NCI-H2029 treated with DMSO at 0.1 percent for 48 hours (cell line): ENCODE results near the gene TM9SF2.

Experiments
- DNase-seq: peaks from one replicate; lab custom pipeline; 2025; lab: John Stamatoyannopoulos, UW

TM9SF2 gene

DNA sequence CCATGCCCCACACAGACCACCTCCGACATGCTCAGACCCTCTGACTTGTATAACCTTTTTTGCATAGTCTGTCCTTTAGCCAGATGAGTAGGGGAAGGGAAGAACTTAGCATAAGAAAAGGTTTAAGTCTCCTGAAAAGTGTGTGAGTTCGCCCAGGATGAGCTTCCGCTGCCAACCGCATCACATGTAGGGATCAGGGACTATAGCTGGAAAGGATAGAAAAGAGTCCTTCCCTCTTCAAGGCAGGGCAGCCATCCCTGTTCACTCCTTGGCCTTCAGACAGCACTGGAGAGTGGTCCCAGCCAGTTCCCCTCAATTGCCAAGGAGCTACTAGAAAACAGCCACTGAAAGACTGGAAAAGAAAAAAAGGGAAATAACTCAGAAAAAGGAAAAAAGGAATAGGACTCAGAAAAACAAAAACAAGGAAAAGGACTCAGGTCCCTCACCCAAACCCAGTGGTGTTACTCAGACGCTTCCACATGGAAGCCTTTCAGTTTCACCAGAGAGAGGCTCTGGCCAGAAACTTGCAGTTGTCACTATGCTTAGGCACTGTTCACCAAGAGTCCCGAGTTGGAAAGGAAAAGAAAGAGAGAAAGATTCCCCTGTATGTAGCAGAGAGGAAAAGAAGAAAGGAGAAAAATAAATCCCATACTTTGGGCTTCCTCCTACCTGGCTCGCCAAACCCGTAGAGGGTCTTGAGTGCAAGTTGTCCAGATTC is 5.6 kb upstream of the TM9SF2 start:
- DNase-seq, result no peak

DNA sequence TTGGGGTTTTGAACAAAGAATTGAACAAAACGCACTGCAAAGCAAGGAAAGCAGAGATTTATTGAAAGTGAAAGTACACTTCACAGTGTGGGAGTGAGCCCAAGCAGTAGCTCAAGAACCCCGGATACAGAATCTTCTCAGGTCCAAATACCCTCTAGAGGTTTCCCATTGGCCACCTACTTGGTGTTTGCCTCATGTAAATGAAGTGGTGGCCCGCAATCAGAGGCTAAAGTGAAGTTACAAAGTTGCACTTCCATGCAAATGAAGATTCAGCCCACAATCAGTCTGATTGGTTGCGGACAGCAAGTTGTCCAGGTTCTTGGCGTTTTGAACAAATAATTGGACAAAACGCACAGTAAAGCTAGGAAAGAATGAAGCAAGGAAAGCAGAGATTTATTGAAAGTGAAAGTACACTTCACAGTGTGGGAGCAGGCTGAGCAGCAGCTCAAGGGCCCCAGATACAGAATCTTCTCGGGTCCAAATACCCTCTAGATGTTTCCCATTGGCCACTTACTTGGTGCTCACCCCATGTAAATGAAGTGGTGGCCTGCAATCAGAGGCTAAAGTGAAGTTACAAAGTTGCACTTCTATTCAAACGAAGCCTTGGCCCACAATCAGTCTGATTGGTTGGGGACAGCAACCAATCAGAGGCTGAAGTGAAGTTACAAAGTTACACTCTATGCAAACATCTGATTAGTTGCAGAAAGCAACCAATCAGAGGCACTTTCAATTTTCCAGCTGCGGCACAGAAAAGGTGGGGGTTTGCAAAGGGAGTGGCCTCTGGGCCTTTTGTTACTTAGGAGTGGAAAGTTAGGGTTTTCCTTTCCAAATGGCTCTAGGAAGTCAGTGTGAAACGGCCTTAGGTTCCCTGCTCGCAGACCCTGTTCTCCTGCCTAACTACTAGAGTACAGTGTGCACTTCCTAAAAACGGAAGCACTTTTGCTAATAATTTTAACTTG is 4.8 kb upstream of the TM9SF2 start:
- DNase-seq, result no peak

DNA sequence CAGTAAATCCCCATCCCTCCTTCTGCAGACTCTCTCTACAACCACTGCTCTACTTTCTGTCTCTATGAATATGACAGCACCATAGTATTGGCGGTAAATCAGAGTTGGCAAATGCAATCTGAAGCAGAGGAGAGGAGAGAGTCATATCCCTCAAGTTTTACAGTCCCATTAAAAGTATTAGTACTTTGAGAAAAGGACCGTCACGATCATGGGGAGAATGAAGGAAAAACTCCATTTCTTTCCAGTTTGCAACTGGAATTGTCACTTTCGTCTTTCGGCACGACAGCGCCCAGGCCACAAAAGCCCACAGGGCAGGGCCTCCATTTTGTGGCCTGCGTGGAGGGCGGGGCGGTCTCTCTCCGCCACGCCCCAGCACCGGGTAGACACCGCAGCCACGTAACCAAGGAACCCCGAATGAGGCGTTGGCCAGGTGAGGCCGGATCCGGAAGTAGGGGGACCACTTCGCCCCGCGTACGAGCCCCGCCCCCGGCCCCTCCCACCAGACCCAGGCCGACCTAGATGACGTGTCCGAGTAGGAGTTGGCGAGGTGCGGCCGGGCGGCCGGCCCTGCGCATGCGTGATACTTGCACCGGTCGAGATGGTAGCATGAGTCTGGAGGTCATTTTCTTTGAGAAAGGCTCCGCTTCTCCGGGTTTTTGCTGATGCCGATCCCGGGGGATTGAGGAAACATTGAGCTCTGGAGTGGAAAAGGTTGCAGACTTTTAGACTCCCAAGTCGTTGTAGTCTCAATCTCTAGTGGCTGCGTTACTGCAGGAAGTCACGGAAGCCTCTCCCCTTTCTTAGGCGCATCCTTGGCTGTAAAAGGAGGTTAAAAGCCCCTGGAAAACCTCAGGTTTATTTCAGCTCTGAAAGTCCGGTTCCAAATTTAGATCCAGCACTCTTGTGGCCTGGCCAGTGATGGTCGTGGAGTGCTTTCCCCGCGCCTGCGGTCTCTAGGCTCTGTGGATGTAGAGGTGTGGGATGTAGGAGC is 2.8 kb upstream of the TM9SF2 start:
- DNase-seq, result peak; percentile 76

DNA sequence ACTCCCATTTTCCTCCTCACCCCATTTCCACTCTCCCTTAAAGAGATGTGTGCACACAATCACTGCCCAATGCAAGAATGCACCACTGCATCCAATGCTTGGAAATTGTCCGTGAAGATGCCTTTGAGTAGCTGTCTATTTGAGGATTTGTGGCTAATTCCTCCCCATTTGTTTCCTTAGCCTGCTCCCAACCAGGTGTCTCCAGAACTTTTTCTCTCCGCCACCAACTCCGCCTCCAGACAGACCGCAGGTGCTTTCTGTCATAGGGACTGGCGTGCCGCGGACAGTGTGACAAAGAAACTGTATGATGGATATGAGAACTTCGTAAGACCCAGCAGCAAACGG is 461 bp upstream of the TM9SF2 start:
- no peak for DNase-seq

DNA sequence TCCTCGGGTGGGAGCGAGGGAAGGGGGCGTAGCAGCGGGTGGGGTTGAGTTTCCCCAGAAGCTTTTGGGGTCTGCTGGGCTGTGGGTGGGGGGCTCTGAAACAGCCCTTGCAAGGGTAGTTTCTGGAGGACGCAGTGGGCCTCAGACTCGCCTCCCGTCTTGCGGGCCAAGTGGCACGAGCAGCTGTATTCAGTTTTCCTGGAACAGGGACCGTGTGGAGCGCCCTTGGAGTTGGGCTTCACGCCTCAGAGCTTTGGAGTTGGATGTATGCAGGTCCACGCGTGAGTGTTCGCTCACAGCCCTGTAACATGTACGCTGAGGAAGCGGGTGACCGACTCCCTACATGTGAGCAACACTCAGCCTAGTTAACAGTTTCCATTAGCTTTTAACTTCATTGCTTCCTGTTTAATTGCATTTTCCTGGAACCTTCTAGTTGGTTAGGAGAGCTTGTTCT is 603 bp downstream of the TM9SF2 start:
- no peak for DNase-seq

DNA sequence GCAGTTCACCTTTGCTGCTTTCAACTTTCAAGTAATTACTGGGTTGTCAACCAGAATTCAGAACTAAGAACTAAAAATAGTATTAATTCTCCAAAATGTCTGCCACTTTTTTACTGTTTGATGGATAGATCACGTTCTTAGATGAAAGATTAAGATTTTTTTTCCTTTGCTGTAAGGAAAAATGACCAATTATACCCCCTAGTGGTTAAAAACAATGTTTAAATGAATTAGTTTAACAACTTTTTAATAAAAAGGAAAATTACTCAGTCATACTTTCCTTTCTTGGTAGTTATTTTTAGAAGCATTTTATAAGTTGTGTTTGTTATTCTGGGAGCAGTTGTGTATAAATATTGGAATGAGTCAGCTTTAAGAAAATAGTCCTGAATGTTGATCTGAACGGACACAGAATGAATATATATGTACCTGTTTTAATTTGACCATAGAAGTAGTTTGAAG is 4.6 kb downstream of the TM9SF2 start:
- no peak for DNase-seq

DNA sequence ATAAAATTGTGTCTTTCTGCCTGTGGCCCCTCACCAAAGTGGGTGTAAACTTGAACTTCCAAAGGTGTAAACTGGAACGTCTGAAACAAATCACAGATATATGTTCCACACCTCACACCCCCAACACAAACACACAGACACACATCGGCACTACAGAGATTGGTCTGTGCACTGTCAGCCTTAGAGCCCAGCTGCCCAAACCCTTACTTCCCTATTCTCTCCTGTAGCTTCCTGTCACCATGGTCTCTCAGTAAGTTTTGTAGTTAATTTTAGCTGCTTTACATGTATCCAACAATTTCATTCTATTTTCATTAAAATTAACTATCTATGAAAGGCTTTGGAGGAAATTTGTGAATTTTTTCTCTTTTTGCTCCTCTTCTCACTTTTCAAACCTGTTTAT is 5.4 kb downstream of the TM9SF2 start:
- DNase-seq, result no peak

DNA sequence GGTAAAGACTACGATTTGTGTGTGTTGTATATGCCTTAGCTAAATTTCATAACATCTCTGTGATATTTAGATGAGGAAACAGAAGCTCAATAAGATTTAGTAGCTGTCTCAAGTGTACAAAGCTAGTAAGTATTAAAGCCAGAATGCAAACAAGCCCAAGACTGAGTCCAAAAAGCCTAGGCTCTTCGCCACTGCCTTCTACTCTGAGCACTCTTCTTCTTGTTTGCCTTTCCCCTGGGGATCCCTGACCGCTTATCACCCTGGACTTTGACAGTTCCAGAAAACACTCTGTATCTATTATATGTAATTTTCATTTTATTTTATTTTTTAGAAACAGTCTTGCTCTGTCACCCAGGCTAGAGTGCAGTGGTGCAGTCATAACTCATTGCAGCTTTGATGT is 5.8 kb downstream of the TM9SF2 start:
- no peak for DNase-seq

DNA sequence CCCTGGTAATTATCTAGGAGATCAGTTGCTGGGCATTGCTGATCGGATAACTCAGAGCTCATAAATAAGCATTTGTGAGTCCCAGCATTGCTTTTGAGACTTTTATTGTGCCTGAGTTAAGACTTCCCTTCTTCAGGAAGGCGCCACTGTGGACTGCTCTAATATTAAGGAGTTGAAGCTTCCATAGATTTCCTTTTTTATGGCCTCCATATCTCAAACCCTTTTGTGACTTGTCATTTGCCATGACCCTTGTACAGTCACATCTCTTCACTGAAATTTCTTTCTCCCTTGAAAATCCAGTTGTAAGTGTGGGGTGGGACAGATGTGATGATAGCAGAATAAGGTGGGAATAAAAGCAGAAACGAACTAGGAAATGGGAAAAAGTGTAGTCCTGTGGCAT is 6.3 kb downstream of the TM9SF2 start:
- no peak for DNase-seq

DNA sequence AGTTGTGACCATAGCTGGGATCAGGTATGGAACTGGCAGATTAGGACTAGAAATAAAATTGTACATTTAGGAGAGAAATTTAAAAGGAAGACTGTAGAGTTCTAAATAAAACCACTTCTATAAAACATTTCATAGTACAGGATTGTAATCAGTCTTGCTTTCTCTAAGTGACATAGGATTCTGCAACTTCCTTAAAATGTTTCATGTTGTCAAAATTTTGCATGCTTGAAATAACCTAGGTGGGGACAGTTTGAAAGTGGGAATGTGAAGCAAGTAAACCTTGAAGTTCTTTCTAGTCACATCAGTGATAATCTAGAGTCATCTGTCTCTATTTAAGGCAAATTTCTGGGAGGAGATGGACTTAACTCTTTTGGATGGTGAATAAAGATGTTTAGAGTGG is 6.7 kb downstream of the TM9SF2 start:
- no peak for DNase-seq

DNA sequence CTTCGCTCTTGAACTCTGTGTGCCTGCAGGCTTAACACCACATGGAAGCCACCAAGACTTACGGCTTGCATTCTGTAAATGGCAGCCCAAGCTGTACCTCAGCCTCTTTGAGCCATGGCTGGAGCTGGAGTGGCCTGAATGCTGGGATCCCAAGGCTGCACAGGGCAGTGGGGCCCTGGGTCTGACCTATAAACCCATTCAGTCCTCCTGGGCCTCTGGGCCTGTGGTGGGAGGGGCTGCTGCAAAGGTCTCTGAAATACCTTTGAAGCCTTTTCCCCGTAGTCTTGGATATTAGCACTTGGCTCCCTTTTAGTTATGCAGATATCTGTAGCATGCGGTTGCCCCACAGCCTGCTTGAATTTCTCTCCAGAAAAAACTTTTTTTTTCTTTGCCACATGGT is 8.2 kb downstream of the TM9SF2 start:
- DNase-seq, result no peak

DNA sequence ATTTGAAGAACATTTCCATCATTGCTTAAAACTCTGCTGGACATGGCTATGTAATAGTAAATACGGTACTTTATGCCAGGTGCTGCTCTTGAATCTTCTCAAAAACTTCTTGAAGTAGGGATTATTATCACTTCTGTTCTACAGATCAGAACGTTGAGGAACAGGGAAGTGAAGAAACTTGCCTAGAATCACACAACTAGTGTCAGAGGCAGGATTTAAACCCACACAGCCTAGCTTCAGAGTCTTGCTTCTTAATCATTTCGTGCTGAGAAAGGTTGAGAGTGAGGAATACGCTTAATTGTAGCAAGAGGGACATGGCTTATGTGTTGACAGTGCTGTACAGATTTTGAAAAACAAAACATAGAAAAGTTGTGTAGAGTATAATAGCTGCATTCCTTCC is 13.5 kb downstream of the TM9SF2 start:
- no peak for DNase-seq

DNA sequence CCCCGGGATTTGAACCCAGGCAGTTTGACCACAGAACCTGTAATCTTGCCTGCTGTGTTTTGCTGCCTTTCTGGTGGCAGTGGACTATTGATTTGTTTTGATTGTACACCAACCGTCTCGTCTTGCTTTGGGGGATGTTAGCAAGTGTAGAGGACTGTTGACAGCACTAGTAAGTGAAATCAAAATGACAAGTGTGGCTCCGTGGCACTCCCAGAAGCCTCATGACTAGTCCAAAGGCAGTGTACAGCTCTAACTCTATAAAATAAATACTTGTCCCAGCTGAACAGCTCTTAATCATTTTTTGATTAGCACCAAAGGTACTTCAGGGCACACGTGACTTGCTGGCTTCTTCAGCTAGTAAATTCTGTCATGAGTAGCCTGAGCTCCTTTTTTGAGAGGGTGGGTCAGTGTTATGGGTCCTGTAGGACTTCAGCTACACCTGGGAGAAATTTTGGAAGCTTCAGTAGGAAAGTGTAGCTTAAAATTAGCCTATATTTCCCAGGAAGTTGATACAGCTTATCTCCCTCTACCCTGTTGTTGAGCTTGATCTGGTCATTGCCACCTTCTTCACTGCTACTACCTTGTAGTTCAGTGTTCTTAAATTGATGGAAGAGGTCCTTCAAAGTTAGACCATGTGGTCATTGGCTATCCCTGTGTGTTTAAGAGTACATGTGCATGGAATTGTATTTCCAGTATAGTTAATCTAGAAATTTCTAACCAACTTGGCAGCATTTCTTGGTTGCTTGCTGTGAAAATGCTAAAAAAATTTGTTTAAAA is 15.1 kb downstream of the TM9SF2 start:
- no peak for DNase-seq

DNA sequence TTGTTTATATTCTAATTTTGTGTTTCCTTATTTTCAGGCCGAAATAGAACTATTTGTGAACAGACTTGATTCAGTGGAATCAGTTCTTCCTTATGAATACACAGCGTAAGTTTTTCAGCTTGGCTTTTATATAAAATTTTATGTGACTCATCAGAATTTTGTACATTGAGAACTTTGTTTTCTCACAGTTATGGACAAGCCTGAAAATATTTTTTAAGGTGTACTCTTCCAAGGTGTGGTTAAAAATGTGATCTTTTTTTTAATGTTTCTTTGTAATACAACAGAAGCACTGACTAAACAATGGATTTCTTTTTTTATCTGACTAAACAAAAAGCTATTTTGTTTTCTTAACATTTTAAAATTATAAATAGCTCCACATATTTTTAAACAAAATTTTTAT is 16.3 kb downstream of the TM9SF2 start:
- no peak for DNase-seq

DNA sequence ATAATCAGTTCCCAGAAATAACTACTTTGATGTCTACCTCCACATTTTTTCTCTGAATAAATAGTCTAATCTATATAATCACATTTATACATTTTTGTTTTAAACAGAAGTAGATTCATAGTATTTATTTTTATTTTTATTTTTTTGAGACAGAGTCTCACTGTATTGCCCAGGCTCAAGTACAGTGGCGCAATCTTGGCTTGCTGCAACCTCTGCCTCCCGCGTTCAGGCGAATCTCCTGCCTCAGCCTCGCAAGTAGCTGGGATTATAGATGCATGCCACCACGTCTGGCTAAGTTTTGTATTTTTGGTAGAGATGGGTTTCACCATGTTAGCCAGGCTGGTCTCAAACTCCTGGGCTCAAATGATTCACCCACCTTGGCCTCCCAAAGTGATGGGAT is 16.7 kb downstream of the TM9SF2 start:
- no peak for DNase-seq

DNA sequence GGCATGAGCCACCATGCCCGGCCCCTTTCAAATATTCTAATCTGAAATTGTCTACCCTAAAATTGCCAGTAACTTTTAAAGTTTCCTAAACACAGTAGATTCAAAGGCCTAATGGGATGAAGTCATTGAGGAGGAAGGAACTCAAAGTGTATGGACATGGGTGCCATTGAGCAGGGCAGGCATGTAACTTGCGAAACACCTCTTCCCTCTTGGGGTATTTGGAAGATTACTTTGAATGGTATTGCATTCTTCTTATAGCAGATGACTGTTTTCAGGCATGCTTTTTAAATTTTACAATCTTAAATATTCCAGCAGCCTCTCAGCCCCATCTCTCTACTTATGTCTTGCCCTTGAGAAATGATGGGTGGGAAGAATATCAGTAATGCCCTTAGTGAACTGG is 21.0 kb downstream of the TM9SF2 start:
- DNase-seq, result no peak

DNA sequence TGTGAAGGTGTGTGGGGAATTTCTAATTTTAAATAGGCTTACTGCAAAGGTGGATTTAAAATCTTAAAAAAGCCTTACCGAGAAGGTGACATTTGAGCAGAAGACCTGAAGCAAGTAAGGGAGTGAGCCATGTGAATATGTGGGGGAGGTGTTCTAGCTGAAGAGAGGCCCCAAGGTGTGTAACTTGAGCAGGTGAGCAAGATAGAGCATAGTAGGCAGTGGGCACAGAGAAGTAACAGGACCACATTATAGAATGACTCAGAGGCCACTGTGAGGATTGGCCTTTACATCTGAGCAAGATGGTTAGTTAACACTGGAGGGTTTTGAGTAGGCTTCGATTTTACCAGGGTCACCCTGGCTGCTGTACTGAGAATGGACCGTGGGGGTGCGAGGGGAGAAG is 22.6 kb downstream of the TM9SF2 start:
- no peak for DNase-seq

DNA sequence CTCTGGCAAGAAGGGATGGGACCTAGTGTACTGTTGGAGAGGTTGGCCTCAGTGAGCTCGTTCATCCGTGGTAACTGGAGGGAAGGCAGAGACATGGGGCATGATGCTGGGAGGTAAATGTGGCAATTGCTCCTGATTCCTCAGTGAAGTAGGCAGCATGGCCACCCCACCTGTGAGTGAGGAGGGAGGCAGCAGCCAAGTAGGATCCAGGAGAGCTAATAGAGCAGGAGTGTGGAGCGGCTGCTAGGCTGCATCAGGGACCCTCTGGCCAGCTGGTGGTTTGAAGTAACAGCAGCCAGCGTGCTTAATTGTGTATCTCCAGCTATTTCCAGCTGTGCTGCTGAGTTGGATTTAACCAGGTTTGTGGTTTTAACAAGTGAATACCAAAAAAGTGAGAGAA is 24.7 kb downstream of the TM9SF2 start:
- no peak for DNase-seq

DNA sequence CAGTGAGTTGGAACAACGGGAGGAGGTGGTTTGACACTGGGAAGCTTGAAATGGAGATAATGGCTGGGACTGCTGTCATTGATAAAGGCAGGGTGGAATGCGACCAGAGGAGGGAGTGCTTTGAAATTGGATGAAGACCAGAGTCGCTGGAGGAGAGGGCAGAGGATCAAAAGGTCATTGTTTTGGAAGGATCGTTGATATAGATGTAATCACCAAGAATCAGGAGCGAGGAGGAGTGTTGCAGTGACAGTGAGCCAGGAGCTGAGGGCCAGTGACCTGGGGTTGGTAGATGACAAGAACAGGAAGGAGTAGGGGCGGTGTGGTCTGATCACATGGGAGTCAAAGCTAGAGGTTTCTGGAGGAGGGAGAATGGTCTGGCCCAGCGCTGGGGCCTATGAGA is 25.3 kb downstream of the TM9SF2 start:
- DNase-seq, result no peak

DNA sequence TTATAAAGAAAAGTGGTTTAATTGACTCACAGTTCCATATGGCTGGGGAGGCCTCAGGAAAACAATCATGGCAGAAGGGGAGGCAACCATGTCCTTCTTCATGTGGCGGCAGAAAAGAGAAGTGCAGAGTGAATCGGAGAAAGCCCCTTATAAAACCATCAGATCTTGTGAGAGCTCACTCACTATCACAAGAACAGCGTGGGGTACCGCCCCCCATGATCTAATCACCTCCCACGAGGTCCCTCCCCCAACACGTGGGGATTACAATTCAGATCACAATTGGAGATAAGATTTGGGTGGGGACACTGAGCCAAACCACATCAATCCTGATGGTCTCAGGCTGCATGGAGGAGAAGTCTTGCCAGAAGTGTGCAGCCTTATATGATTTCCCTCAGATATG is 26.0 kb downstream of the TM9SF2 start:
- no peak for DNase-seq

DNA sequence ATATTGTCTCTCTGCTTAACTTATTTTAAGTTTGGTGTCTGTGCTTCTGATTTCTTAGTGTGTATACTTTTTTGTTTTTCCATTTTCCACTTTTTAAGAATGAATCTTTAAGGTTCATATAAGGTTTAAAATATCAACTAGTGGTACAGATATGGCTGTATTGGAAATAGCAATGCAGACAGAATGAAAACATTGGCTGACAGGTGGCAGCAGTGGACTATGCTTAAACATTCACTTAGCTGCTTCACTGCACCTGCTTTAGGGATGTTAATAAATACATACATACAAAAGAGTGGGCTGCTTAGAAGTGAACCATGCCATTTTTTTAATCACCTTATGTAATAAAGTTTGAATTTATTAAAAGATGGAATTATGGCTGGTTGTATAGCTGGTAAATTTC is 27.3 kb downstream of the TM9SF2 start:
- no peak for DNase-seq
